HEK293 (cell line): ENCODE measurements around the gene APOE.

ENCODE experiments used
- BCL11A ChIP-seq: fragments of 450-650 bp; formaldehyde crosslinking; IDR thresholded peaks from 2 replicates; pipeline ENCODE4 v1.5.1; 2016; ENCODE audit warnings: low read depth, missing biosample characterization, missing genetic modification characterization
- FEZF1 ChIP-seq: fragments of 450-650 bp; formaldehyde crosslinking; IDR thresholded peaks from 2 replicates; pipeline ENCODE4 v1.5.1; 2016; ENCODE audit warnings: missing biosample characterization, missing genetic modification characterization
- KLF10 ChIP-seq: fragments of 450-650 bp; IDR thresholded peaks from 2 replicates; pipeline ENCODE4 v1.5.1; 2018; ENCODE audit warnings: missing biosample characterization, mild to moderate bottlenecking, missing genetic modification characterization
- MYNN ChIP-seq: fragments of 450-650 bp; formaldehyde crosslinking; IDR thresholded peaks from 2 replicates; pipeline ENCODE4 v1.5.1; 2016; ENCODE audit warnings: missing biosample characterization, missing genetic modification characterization, borderline replicate concordance
- SP2 ChIP-seq: fragments of 450-650 bp; formaldehyde crosslinking; IDR thresholded peaks from 2 replicates; pipeline ENCODE4 v1.5.1; 2016; ENCODE audit warnings: missing biosample characterization, missing genetic modification characterization
- YY2 ChIP-seq: fragments of 450-650 bp; formaldehyde crosslinking; IDR thresholded peaks from 2 replicates; pipeline ENCODE4 v1.5.1; 2016; ENCODE audit warnings: missing biosample characterization, missing genetic modification characterization
- ZBTB21 ChIP-seq: fragments of 450-650 bp; formaldehyde crosslinking; IDR thresholded peaks from 2 replicates; pipeline ENCODE4 v1.5.1; 2017; ENCODE audit warnings: missing biosample characterization, missing genetic modification characterization
- ZBTB26 ChIP-seq: fragments of 450-650 bp; formaldehyde crosslinking; optimal IDR thresholded peaks from 2 replicates; pipeline ENCODE3; 2016; ENCODE audit warnings: missing biosample characterization, mild to moderate bottlenecking, missing genetic modification characterization
- ZBTB8A ChIP-seq: fragments of 450-650 bp; formaldehyde crosslinking; IDR thresholded peaks from 2 replicates; pipeline ENCODE4 v1.5.1; 2016; ENCODE audit warnings: missing biosample characterization, missing genetic modification characterization
- ZFP3 ChIP-seq: fragments of 450-650 bp; formaldehyde crosslinking; IDR thresholded peaks from 2 replicates; pipeline ENCODE4 v1.5.1; 2016; ENCODE audit warnings: low read depth, missing biosample characterization, missing genetic modification characterization
- ZFP41 ChIP-seq: fragments of 450-650 bp; formaldehyde crosslinking; IDR thresholded peaks from 2 replicates; pipeline ENCODE4 v1.5.1; 2016; ENCODE audit warnings: missing biosample characterization, missing genetic modification characterization, borderline replicate concordance
- ZFP69B ChIP-seq: fragments of 450-650 bp; formaldehyde crosslinking; IDR thresholded peaks from 2 replicates; pipeline ENCODE4 v1.5.1; 2016; ENCODE audit warnings: missing biosample characterization, missing genetic modification characterization
- ZIC2 ChIP-seq: fragments of 450-650 bp; formaldehyde crosslinking; IDR thresholded peaks from 2 replicates; pipeline ENCODE4 v1.5.1; 2016; ENCODE audit warnings: missing biosample characterization, missing genetic modification characterization
- ZNF121 ChIP-seq: fragments of 450-650 bp; formaldehyde crosslinking; IDR thresholded peaks from 2 replicates; pipeline ENCODE4 v1.5.1; 2016; ENCODE audit warnings: missing biosample characterization, missing genetic modification characterization
- ZNF132 ChIP-seq: fragments of 450-650 bp; formaldehyde crosslinking; IDR thresholded peaks from 2 replicates; pipeline ENCODE4 v1.5.1; 2017; ENCODE audit warnings: missing biosample characterization, missing genetic modification characterization, borderline replicate concordance
- ZNF211 ChIP-seq: fragments of 450-650 bp; formaldehyde crosslinking; IDR thresholded peaks from 2 replicates; pipeline ENCODE4 v1.5.1; 2016; ENCODE audit warnings: low read depth, missing biosample characterization, missing genetic modification characterization
- ZNF24 ChIP-seq: fragments of 450-650 bp; formaldehyde crosslinking; IDR thresholded peaks from 2 replicates; pipeline ENCODE4 v1.5.1; 2016; ENCODE audit warnings: missing biosample characterization, missing genetic modification characterization
- ZNF248 ChIP-seq: fragments of 450-650 bp; formaldehyde crosslinking; IDR thresholded peaks from 2 replicates; pipeline ENCODE4 v1.5.1; 2017; ENCODE audit warnings: missing biosample characterization, missing genetic modification characterization
- ZNF335 ChIP-seq: fragments of 450-650 bp; formaldehyde crosslinking; conservative IDR thresholded peaks from 2 replicates; pipeline ENCODE4 v1.5.1; 2016; ENCODE audit warnings: missing biosample characterization, missing genetic modification characterization
- ZNF350 ChIP-seq: fragments of 450-650 bp; formaldehyde crosslinking; IDR thresholded peaks from 2 replicates; pipeline ENCODE4 v1.5.0; 2017; ENCODE audit warnings: missing biosample characterization, mild to moderate bottlenecking, missing genetic modification characterization
- ZNF366 ChIP-seq: fragments of 450-650 bp; formaldehyde crosslinking; conservative IDR thresholded peaks from 2 replicates; pipeline ENCODE4 v1.5.1; 2016; ENCODE audit warnings: missing biosample characterization, missing genetic modification characterization
- ZNF416 ChIP-seq: fragments of 450-650 bp; formaldehyde crosslinking; IDR thresholded peaks from 2 replicates; pipeline ENCODE4 v1.5.1; 2016; ENCODE audit warnings: missing biosample characterization, missing genetic modification characterization
- ZNF423 ChIP-seq: fragments of 450-650 bp; formaldehyde crosslinking; IDR thresholded peaks from 2 replicates; pipeline ENCODE4 v1.5.1; 2016; ENCODE audit warnings: missing biosample characterization, missing genetic modification characterization
- ZNF426 ChIP-seq: fragments of 450-650 bp; formaldehyde crosslinking; IDR thresholded peaks from 2 replicates; pipeline ENCODE4 v1.5.1; 2017; ENCODE audit warnings: missing biosample characterization, missing genetic modification characterization, mild to moderate bottlenecking, inconsistent platforms, moderate library complexity
- ZNF473 ChIP-seq: fragments of 450-650 bp; formaldehyde crosslinking; IDR thresholded peaks from 2 replicates; pipeline ENCODE4 v1.5.1; 2017; ENCODE audit warnings: missing biosample characterization, missing genetic modification characterization
- ZNF558 ChIP-seq: fragments of 450-650 bp; formaldehyde crosslinking; IDR thresholded peaks from 2 replicates; pipeline ENCODE4 v1.5.1; 2016; ENCODE audit warnings: missing biosample characterization, missing genetic modification characterization
- ZNF561 ChIP-seq: fragments of 450-650 bp; IDR thresholded peaks from 2 replicates; pipeline ENCODE4 v1.5.1; 2018; ENCODE audit warnings: missing biosample characterization, missing genetic modification characterization, borderline replicate concordance
- ZNF670 ChIP-seq: fragments of 450-650 bp; formaldehyde crosslinking; IDR thresholded peaks from 2 replicates; pipeline ENCODE4 v1.5.1; 2016; ENCODE audit warnings: missing biosample characterization, missing genetic modification characterization, low read depth
- ZNF677 ChIP-seq: fragments of 450-650 bp; IDR thresholded peaks from 2 replicates; pipeline ENCODE4 v1.5.0; 2018; ENCODE audit warnings: missing biosample characterization, mild to moderate bottlenecking, missing genetic modification characterization, moderate library complexity
- ZNF777 ChIP-seq: fragments of 450-650 bp; formaldehyde crosslinking; IDR thresholded peaks from 2 replicates; pipeline ENCODE4 v1.5.1; 2017; ENCODE audit warnings: missing biosample characterization, missing genetic modification characterization, borderline replicate concordance
- ZNF843 ChIP-seq: fragments of 450-650 bp; formaldehyde crosslinking; IDR thresholded peaks from 2 replicates; pipeline ENCODE4 v1.5.1; 2016; ENCODE audit warnings: missing biosample characterization, missing genetic modification characterization
- ZSCAN18 ChIP-seq: fragments of 450-650 bp; formaldehyde crosslinking; IDR thresholded peaks from 2 replicates; pipeline ENCODE4 v1.5.1; 2016; ENCODE audit warnings: missing biosample characterization, missing genetic modification characterization
- TF ChIP-seq, protein P1 (sequence below): fragments of 450-650 bp; formaldehyde crosslinking; IDR thresholded peaks from 2 replicates; pipeline ENCODE4 v1.5.1; 2016; ENCODE audit warnings: missing biosample characterization, missing genetic modification characterization
- TF ChIP-seq, protein P2 (sequence below): fragments of 450-650 bp; formaldehyde crosslinking; IDR thresholded peaks from 2 replicates; pipeline ENCODE4 v1.5.1; 2017; ENCODE audit warnings: missing biosample characterization, missing genetic modification characterization

APOE gene

GRCh38 chr19:44954649-44955504 lies 49.3 kb downstream of the APOE start, which contains the start of gene CLPTM1 (continued):
- TF ChIP-seq BCL11A (peak; percentile 48; the same call in 1 of the 2 replicates), ZNF423 (no peak), ZNF473 (no peak), ZNF426 (no peak), ZFP69B (tag by site-specific recombination) (peak; percentile 83; the same call in 1 of the 2 replicates), ZSCAN18 (tag by site-specific recombination) (0 out of 2 replicates have a peak, but pooled peaks have one; percentile 58), ZNF843 (peak; percentile 77), ZBTB8A (0 out of 2 replicates have a peak, but pooled peaks have one; percentile 29), ZNF121 (no peak), FEZF1 (tag by site-specific recombination) (peak; percentile 63; the same call in 1 of the 2 replicates), ZNF558 (tag by site-specific recombination) (peak; percentile 59), ZBTB21 (tag by site-specific recombination) (peak; percentile 85), ZNF335 (tag by site-specific recombination) (peak; percentile 99), ZNF561 (tag by site-specific recombination) (peak; percentile 86), ZBTB26 (tag by site-specific recombination) (no peak), ZFP3 (tag by site-specific recombination) (no peak), ZNF677 (no peak), ZNF211 (tag by site-specific recombination) (no peak), ZNF777 (tag by site-specific recombination) (peak; percentile 68; the same call in 1 of the 2 replicates), MYNN (tag by site-specific recombination) (no peak), ZFP41 (tag by site-specific recombination) (no peak), ZNF132 (tag by site-specific recombination) (no peak), ZNF366 (tag by site-specific recombination) (peak; percentile 85), ZNF670 (tag by site-specific recombination) (no peak), ZNF24 (tag by site-specific recombination) (0 out of 2 replicates have a peak, but pooled peaks have one; percentile 82), KLF10 (tag by site-specific recombination) (peak; percentile 98), SP2 (tag by site-specific recombination) (peak; percentile 85), ZNF350 (tag by site-specific recombination) (no peak), ZNF416 (tag by site-specific recombination) (no peak), ZNF248 (no peak), YY2 (tag by site-specific recombination) (peak; percentile 94), ZIC2 (no peak)
- TF ChIP-seq, protein P1, sequence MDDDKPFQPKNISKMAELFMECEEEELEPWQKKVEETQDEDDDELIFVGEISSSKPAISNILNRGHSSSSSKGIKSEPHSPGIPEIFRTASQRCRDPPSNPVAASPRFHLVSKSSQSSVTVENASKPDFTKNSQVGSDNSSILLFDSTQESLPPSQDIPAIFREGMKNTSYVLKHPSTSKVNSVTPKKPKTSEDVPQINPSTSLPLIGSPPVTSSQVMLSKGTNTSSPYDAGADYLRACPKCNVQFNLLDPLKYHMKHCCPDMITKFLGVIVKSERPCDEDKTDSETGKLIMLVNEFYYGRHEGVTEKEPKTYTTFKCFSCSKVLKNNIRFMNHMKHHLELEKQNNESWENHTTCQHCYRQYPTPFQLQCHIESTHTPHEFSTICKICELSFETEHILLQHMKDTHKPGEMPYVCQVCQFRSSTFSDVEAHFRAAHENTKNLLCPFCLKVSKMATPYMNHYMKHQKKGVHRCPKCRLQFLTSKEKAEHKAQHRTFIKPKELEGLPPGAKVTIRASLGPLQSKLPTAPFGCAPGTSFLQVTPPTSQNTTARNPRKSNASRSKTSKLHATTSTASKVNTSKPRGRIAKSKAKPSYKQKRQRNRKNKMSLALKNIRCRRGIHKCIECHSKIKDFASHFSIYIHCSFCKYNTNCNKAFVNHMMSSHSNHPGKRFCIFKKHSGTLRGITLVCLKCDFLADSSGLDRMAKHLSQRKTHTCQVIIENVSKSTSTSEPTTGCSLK: no peak
- TF ChIP-seq, protein P2, sequence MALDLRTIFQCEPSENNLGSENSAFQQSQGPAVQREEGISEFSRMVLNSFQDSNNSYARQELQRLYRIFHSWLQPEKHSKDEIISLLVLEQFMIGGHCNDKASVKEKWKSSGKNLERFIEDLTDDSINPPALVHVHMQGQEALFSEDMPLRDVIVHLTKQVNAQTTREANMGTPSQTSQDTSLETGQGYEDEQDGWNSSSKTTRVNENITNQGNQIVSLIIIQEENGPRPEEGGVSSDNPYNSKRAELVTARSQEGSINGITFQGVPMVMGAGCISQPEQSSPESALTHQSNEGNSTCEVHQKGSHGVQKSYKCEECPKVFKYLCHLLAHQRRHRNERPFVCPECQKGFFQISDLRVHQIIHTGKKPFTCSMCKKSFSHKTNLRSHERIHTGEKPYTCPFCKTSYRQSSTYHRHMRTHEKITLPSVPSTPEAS (tag by site-specific recombination): peak; percentile 53
